GM12878 (cell line): ENCODE measurements around the gene GPR6. TPM values are rescaled to one million over a fixed set of nuclear protein-coding genes. Genes with fewer than 3 reads are reported as not detected.

ENCODE experiments used
- ATAC-seq: fragments of 200-7000 bp; cut with Tn5 transposase; 3 replicates; pipeline ENCODE4 v1.9.1; 2020; ENCODE audit warnings: mild to moderate bottlenecking, moderate library complexity
- BruUV-seq: library from RNA; stranded (reverse); fragments of 400-500 nt; replicated peaks from 2 replicates; lab custom pipeline; 2021; lab: Mats Ljungman, UMichigan
- CTCF ChIA-PET: fragments of 300-600 bp; sonication (Branson Sonifier 250); formaldehyde crosslinking; extraction: SDS; loops from one replicate; lab custom pipeline; 2021; ENCODE audit warnings: inconsistent platforms; lab: Yijun Ruan, JAX
- POLR2A ChIA-PET: fragments of 350-600 bp; formaldehyde crosslinking; extraction: SDS; loops from one replicate; lab custom pipeline; 2021; ENCODE audit warnings: inconsistent platforms; lab: Charles Lee
- RAD21 ChIA-PET: fragments of 300-600 bp; sonication (Branson Sonifier 250); formaldehyde crosslinking; loops from one replicate; lab custom pipeline; 2023; ENCODE audit warnings: antibody characterized with exemption; ENCODE audit not compliant: unreplicated experiment; lab: Charles Lee
- SMC1A ChIA-PET: fragments of 300-600 bp; sonication (Branson Sonifier 250); formaldehyde crosslinking; loops from one replicate; lab custom pipeline; 2023; ENCODE audit not compliant: unreplicated experiment, uncharacterized antibody; lab: Charles Lee
- DNase-seq: peaks from one replicate; pipeline ENCODE4 v3.0.0-alpha.2; 2011; ENCODE audit warnings: low read depth, low spot score
- FAIRE-seq: peaks from 3 replicates; lab custom pipeline; 2011; peaks lifted over from hg19 to GRCh38; lab: Jason Lieb, UNC
- H2AFZ ChIP-seq: 2 replicates; pipeline ENCODE4 v1.6.0; 2011; ENCODE audit warnings: low read depth, low read length, control low read depth; ENCODE audit not compliant: control insufficient read depth
- H3K27ac ChIP-seq: 2 replicates; pipeline ENCODE4 v1.5.1; 2011; ENCODE audit warnings: control low read depth; ENCODE audit not compliant: control insufficient read depth, insufficient read depth
- H3K27me3 ChIP-seq, 2 experiments: replicated peaks in 1 of 2; 2 replicates each; pipeline versions ENCODE4 v1.6.0 to v1.6.1; 2011; ENCODE audit warnings: low read length in 1 of 2; ENCODE audit not compliant: control insufficient read depth in 2 of 2, insufficient read depth in 2 of 2
- H3K36me3 ChIP-seq, 2 experiments: 2 replicates each; pipeline ENCODE4 v1.5.1; 2011; ENCODE audit warnings: low read length in 1 of 2; ENCODE audit not compliant: control insufficient read depth in 2 of 2, insufficient read depth in 2 of 2
- H3K4me1 ChIP-seq: 2 replicates; pipeline ENCODE4 v1.6.1; 2011; ENCODE audit warnings: mild to moderate bottlenecking, low read length, moderate library complexity, mixed read lengths; ENCODE audit not compliant: control insufficient read depth, insufficient read depth
- H3K4me2 ChIP-seq: 2 replicates; pipeline ENCODE4 v1.6.0; 2011; ENCODE audit warnings: control low read depth; ENCODE audit not compliant: control insufficient read depth, insufficient read depth
- H3K4me3 ChIP-seq: fragments of 200-600 bp; sonication (generic); 2 replicates; pipeline ENCODE4 v1.5.1; 2016
- H3K79me2 ChIP-seq: 2 replicates; pipeline ENCODE4 v1.6.0; 2011; ENCODE audit warnings: low read length; ENCODE audit not compliant: control insufficient read depth, insufficient read depth
- H3K9ac ChIP-seq: 2 replicates; pipeline ENCODE4 v1.8.0; 2011; ENCODE audit warnings: low read length, control low read depth, mixed read lengths; ENCODE audit not compliant: control insufficient read depth, insufficient read depth
- H3K9me3 ChIP-seq: replicated peaks from 3 replicates; pipeline ENCODE4 v1.5.1; 2011; ENCODE audit warnings: mild to moderate bottlenecking, low read length; ENCODE audit not compliant: control insufficient read depth, insufficient read depth
- H4K20me1 ChIP-seq: 2 replicates; pipeline ENCODE4 v1.6.0; 2011; ENCODE audit not compliant: control insufficient read depth, insufficient read depth
- HDGF ChIP-seq: fragments of 450-650 bp; IDR thresholded peaks from 2 replicates; pipeline ENCODE4 v1.6.1; 2016; ENCODE audit warnings: antibody characterized with exemption
- NR2C2 ChIP-seq: IDR thresholded peaks from 2 replicates; pipeline ENCODE4 v1.6.1; 2011; ENCODE audit warnings: borderline replicate concordance, low read depth; ENCODE audit not compliant: control insufficient read depth, insufficient read length
- PKNOX1 ChIP-seq: fragments of 450-650 bp; IDR thresholded peaks from 2 replicates; pipeline ENCODE4 v1.6.1; 2016; ENCODE audit warnings: mild to moderate bottlenecking
- USF2 ChIP-seq: IDR thresholded peaks from 2 replicates; pipeline ENCODE4 v1.6.1; 2011; ENCODE audit warnings: low read depth, low read length, improper control_type of control experiment, borderline replicate concordance
- ZBED1 ChIP-seq: IDR thresholded peaks from 2 replicates; pipeline ENCODE4 v1.6.1; 2016; ENCODE audit warnings: borderline replicate concordance
- WGBS: methylation state at CpG from one replicate; pipeline ENCODE4 v1.1.6; 2016; ENCODE audit warnings: low lambda C conversion rate; ENCODE audit not compliant: insufficient replicate concordance, insufficient coverage; ENCODE audit errors: missing lambda C conversion rate; 5-methylcytosine and 5-hydroxymethylcytosine counted together
- in situ Hi-C: fragments of 300-500 bp; cut with MboI; formaldehyde crosslinking; loops from 9 replicates; pipeline ENCODE4 v1.14.3; 2018; ENCODE audit warnings: mixed read lengths
- intact Hi-C: fragments of 100-400 bp; cut with micrococcal nuclease; formaldehyde crosslinking; loops from one replicate; pipeline ENCODE4 v1.14.2; 2022; ENCODE audit not compliant: unreplicated experiment
- polyA plus RNA-seq, 11 experiments: library from polyadenylated mRNA; depleted of rRNA in 4 of 11; unstranded in 6 of 11; stranded (reverse) in 5 of 11; fragments of >200 nt; fragmentation: Nextera tagmentation in 4 of 11; fragmentation: Illumina TruSeq in 1 of 11; extraction: Ambion mirVana in 4 of 11; extraction: Trizol in 1 of 11; gene quantifications; 1 replicate in 1 of 11; 2 replicates in 10 of 11; pipeline versions ENCODE4 v1.2.1 to v1.2.3, GENCODE V29; 2011 to 2016; ENCODE audit warnings: inconsistent platforms in 2 of 11, missing spikeins in 2 of 11, low read depth in 1 of 11
- total RNA-seq, 4 experiments: library from RNA; depleted of rRNA in 3 of 4; stranded (reverse); fragments of >200 nt in 3 of 4; fragmentation: Illumina TruSeq in 1 of 4; extraction: Trizol in 1 of 4; gene quantifications; 2 replicates each; pipeline versions ENCODE4 v1.2.1 to v1.2.3, GENCODE V29; 2013 to 2021

The GPR6 gene
- total and polyA plus RNA-seq, 10 of the 15 experiments (the other 5 are each of a cell fraction or from before 2014, with no cell fraction given) = not detected

GRCh38 chr6:109977791-109978173 lies 329 bp upstream of the GPR6 start:
- 44% methylated on average over 9 of the region's 9 CpGs for WGBS
- H3K4me3 ChIP-seq = no peak overlapping the region
- H3K9me3 ChIP-seq = no peaks in the 10 kb centered on the region; the same call in 2 of the 3 replicates
- H3K27me3 ChIP-seq = no peaks in the 10 kb centered on the region; a peak in 2 of 4 replicates
- H3K4me2 ChIP-seq = no peak overlapping the region
- TF ChIP-seq USF2 = no peak
- no peak for TF ChIP-seq NR2C2
- TF ChIP-seq PKNOX1 = no peak
- no peak for TF ChIP-seq ZBED1
- no peak for TF ChIP-seq HDGF
- TF ChIP-seq, all 136 proteins: peak for 0
- CTCF ChIA-PET = interaction anchor here (1.0 kb wide), 1 partner anchor 61 kb away, joined by 3 read pairs; no protein-coding TSS in a partner anchor
- RAD21 ChIA-PET = no interaction called here
- ATAC-seq (no peak), FAIRE-seq (no peak), DNase-seq (no peak)
- in situ Hi-C loops = no loop called here
- no peak overlapping the region for H3K9ac ChIP-seq
- H4K20me1 ChIP-seq = no peaks in the 10 kb centered on the region
- no TSS peak for BruUV-seq
- H3K27ac ChIP-seq = no peak overlapping the region
- H3K79me2 ChIP-seq = no peaks in the 10 kb centered on the region
- SMC1A ChIA-PET = no interaction called here
- H3K4me1 ChIP-seq = no peaks in the 10 kb centered on the region
- intact Hi-C loops = no loop called here
- no peak overlapping the region for H2AFZ ChIP-seq
- POLR2A ChIA-PET = no interaction called here
- H3K36me3 ChIP-seq = no peaks in the 10 kb centered on the region
